Measurements from ENCODE around the gene ALKBH3. TPM values are rescaled to one million over a fixed set of nuclear protein-coding genes. Genes with fewer than 3 reads are reported as not detected.

The ALKBH3 gene
- total RNA-seq, 2 donors from 2014 or later = 24.8 to 30.9 TPM

DNA sequence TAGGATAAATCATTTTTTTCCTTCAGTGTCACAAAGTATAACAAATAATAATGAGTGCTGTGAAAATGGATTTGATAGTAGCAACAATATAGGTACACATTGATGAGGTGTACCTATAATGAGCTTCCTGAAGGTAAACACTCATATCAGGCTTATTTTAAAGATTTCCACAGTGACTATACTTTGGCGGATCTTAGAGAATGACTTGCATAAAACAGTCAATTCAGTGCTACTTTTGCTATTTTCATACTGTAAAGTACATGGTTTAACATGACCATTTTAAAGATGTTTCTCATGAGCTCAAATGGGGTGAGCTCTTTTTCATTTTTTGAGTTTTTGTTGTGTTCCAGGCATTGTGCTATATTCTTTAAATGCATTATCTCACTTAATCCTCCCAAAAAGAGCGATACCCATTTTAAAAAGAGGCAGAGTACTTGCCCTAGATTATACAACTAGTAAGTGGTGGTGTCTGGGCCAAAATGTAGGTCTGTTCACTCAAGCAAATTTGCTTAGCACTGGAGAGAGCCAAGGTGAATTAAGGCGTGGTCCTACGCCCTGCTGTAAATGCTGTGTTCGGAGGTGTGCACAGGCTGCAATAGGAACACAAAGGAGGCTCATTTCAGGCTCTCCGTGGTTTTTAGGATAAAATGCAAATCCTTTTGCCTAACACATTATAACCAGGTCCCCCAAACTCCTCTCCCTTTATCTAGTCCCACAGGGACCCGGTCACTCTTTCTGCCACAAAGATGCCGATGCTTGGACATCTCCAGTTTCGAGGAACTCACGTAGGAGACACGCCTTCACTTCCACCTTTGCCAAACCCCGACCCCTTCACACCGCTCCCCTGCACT, 617 bp upstream of the ALKBH3 start:
- intact Hi-C loops (cut with DNase I) = no loop called here
- DNase-seq (ENCODE audit: low spot score) = no peak

DNA sequence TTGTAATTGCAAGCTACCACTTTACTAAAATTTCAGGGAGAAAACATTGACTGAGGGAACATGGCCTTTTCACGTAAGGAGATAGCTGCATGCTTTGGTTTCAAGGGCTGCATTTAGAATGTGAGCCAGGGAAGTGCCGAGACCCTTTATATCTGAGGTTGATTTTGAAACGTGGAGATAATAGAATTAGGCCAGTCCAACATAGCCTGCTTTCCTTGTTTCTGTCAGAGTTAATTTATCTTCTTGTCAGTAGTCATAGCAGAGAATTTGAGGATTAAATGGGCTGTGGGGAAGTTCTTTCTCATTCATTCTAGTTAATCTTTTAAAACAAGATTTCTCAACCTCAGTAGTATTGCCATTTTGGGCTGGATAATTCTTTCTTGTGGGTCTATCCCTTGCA, 12.2 kb downstream of the ALKBH3 start:
- DNase-seq (ENCODE audit: low spot score) = no peak
- intact Hi-C loops (cut with DNase I) = loop anchor here in 1 of 2 donors (5.0 kb wide), 1 partner anchor 144 kb away; no protein-coding TSS in a partner anchor

DNA sequence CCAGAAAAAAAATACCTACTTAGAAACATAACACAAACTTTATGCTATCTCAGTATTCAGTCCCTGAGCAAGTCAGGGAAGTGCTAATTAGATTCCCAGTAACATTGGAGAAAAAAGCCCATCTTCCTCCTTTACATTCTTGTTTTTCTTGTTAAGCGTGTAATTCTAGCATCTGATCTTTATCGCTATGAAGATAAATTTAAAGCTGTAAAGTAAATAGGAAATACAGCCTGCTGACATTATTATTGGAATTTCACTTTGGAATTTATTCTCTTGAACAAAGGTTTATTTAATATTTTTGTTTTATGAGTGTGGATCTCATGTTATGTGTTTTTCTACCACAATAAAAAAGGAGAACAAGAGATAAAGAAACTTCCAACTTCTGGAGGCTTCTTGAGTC, 13.9 kb downstream of the ALKBH3 start:
- DNase-seq (ENCODE audit: low spot score) = no peak
- intact Hi-C loops (cut with DNase I) = loop anchor here in 1 of 2 donors (5.0 kb wide), 1 partner anchor 143 kb away; no protein-coding TSS in a partner anchor

DNA sequence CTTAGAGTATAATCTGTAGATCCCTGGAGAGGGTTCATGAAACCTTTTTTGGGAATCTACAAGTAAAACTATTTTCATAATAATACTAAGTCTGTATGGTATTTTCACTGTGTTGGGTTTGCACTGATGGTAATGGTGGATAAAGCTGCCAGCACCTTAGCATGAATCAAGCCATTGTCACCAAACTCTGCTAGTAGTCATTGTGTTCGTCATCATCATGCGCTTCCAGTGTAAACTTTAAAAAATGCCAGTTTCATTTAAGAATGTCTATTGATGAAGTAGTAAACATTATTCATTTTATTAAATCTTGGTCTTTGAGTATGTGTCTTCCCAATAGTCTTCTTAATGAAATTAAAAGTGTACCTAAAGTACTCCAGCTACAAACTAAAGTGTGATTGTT, 15.0 kb downstream of the ALKBH3 start:
- intact Hi-C loops (cut with DNase I) = no loop called here

DNA sequence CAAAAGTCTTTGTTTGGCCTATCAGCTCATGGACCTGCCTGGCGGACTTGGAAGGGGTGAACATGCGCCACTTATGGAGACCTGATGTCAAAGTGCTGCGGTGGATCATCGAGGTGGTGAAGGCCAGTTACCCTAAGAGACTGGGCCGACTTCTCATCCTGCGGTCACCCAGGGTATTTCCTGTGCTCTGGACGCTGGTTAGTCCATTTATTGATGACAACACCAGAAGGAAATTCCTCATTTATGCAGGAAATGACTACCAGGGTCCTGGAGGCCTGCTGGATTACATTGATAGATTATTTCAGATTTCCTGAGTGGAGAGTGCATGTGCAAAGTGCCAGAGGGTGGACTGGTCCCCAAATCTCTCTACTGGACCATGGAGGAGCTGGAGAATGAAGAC, 17.9 kb downstream of the ALKBH3 start:
- intact Hi-C loops (cut with DNase I) = no loop called here
- DNase-seq (ENCODE audit: low spot score) = no peak

More for the DNA sequence above, 15.0 kb downstream of the ALKBH3 start:
- no peak for DNase-seq (ENCODE audit: low spot score)

DNA sequence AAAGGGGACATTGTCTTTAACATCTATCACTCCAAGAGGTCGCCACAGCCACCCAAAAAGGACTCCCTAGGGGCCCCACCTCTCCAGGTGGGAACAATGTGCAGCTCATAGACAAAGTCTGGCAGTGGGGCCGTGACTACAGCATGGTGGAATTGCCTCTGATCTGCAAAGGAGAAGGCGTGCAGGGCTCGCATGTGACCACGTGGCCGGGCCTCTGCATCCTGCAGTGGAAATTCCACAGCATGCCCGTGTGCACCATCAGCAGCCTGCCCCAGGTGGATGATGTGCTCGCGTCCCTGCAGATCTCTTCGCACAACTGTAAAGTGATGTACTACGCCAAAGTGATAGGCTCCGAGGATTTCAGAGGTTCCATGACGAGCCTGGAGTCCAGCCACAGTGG, 18.5 kb downstream of the ALKBH3 start:
- intact Hi-C loops (cut with DNase I) = no loop called here

DNA sequence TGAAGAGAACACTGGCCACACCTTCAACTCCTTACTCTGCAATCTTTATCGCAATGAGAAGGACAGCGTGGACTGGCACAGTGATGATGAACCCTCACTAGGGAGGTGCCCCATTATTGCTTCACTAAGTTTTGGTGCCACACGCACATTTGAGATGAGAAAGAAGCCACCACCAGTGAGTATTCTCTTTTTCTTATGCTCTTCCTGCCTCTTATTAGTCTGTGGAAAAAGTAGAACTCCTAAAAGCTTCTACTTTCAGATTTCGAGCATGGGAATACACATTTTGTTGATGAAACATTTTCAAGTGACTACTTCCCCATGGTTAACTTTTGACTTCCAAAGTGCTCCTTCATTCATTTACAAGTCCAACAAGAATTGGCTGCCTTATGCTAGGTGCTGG, 20.9 kb downstream of the ALKBH3 start:
- DNase-seq (ENCODE audit: low spot score) = no peak
- intact Hi-C loops (cut with DNase I) = no loop called here

More for the DNA sequence above, 18.5 kb downstream of the ALKBH3 start:
- DNase-seq (ENCODE audit: low spot score) = no peak

DNA sequence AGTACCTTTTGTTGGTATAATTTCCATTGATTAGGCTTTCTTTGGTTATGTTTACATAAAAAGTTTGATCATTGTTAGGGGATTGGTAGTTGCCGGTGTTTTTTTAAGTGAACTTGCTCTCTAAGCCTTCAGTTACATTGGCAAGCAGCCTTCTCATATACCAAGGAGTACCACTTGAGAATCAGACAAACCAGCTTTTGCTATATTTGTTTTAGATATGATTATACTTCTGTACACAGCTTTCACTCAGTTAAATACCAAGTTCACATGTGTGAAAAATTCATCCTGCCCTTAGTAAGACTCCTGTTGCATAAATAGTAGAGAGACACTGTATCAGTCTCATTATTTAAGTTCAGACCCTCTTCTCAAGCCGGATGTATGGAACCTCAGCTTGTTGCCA, 22.4 kb downstream of the ALKBH3 start:
- no peak for DNase-seq (ENCODE audit: low spot score)
- intact Hi-C loops (cut with DNase I) = no loop called here

DNA sequence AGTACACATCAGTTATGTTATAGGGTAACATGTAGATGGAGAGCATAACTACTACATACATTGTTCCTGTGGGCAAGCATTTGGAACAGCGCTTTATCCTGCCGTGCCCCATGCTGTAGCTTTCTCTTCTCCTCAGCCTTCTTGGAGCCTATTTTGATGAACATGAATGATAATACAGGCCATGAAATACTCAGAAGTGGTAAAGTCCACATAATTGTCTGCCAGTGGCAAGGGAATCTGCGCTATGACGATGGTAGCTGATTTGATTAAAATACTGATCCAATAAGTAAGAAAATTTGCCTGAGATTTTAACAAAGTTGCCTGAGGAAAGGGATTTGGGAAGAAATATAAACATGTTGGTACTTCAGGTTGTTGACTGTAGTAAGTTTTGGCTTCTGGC, 23.3 kb downstream of the ALKBH3 start:
- DNase-seq (ENCODE audit: low spot score) = no peak
- intact Hi-C loops (cut with DNase I) = no loop called here

DNA sequence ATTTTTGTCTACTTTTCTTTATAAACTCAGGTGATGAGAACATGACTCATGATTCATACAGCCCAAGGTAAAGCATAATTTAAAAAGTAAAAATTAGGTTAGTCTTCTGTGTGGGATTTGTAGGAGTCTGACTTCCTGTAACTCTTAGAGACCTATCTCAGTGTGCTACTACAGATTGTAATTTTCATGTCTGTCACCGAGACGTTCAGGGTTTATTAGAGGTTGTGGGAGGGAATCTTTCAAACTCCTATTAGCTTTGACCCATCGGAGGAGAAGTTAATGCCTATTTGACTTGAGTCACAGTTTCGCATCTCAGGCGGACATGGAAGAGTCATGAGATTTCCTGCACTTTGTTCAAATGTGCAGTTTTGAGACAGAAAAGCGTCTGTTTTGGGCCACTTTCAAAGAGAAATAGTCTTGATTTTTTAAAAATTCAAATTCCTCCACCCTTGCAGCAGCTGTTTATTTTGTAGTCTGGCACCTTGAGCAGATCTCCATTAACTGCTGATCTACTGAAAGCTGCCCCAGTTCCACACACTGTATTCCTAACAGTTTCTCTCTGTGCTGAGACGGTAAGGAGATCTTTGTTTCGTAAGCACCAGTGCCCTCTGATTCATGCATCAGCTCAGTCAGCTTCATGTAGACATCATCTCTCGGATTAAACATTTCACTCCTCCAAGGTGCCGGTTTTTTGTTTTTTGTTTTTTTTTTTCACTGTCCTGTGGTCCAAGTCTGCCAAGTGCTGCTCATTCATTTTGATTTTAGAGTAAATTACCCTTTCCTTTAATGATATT, 24.3 kb downstream of the ALKBH3 start:
- DNase-seq (ENCODE audit: low spot score) = no peak
- intact Hi-C loops (cut with DNase I) = loop anchor here in 1 of 2 donors (5.0 kb wide), 1 partner anchor 97 kb away; no protein-coding TSS in a partner anchor

DNA sequence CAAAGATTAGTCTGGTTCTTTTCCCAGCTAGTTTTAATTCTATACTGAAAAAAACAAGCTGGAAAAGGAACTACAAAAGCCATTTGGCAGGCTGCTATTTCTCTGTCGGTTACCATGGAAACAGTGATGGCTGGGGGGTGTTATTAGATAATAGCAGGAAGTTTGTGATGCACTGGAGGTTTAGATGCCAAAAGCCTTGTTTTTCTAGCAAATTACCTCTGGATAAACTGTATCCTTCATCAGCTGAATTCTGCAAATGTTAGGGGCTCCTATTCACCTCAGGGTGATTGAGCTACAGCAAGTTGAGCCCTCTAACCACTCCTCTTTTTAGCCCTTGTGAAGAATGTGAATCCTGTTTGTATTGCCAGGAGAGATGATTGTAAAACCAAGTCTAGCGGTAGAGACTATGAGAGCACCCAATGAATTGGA, 25.2 kb downstream of the ALKBH3 start:
- intact Hi-C loops (cut with DNase I) = loop anchor here in 1 of 2 donors (5.0 kb wide), 1 partner anchor 96 kb away; no protein-coding TSS in a partner anchor

DNA sequence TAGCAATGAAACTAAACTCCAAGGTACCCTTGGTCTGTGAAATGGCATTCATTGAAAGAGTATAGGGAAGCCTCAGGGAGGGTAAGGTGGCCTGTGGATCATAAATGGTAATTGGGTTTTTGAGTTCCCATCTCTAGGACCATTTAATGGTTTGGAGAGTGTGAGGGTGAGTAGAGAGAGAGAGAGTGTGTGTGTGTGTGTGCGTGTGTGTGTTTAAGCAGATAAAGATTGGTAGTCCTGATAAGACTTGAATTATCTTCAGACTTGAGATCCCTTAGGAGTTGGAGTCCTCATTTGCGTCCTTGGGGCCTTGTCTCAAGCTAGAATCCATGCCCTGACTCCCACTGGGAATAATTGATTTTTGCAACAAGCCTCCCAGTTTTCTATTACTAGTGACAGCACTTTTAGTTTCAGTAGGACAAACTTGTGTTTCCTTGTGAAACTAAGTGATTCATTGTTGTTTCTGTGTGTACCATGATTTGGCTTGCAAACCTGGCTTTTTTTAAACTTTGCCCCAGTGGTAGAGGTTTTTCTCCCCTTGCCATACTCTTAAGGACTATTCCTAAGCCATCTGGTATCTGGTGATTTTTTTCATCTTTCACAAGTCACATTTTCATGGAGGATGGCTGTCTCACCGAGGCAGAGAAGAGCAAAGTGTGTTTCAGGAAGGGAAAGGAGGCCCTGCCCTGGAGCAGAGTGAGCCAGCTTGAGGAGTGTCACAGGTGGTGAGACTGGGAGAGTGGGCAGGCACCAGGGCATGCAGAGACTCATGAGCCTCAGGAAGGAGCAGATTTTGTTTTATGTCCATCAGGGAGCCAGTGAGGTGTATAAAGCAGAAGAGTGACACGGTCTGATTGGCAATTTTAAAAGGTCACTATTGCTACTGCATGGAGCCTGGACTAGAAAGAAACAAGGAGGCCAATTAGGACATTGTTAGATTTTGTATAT, 26.7 kb downstream of the ALKBH3 start:
- no peak for DNase-seq (ENCODE audit: low spot score)
- intact Hi-C loops (cut with DNase I) = loop anchor here in 1 of 2 donors (5.0 kb wide), 1 partner anchor 95 kb away; no protein-coding TSS in a partner anchor

More for the DNA sequence above, 25.2 kb downstream of the ALKBH3 start:
- DNase-seq (ENCODE audit: low spot score) = no peak

DNA sequence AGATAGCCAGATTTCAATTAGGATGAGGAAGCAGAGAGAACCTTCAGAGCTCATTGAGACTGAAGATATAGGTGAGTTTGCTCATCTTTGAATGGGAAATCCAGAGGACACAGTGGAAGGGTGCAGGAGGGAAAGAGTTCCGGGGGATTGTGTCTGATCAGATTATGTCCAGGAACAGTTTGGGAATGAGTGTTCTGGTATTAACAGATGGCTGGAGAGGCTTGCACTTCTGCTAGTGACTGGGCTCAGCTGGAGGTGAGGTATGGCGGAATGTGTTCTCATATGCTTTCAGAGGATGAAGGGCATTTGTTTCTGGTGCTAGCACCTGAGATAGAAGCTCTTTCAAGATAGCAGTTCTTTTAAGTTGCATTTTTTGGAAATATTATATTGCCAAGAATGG, 27.6 kb downstream of the ALKBH3 start:
- intact Hi-C loops (cut with DNase I) = loop anchor here in 1 of 2 donors (5.0 kb wide), 1 partner anchor 94 kb away; no protein-coding TSS in a partner anchor

DNA sequence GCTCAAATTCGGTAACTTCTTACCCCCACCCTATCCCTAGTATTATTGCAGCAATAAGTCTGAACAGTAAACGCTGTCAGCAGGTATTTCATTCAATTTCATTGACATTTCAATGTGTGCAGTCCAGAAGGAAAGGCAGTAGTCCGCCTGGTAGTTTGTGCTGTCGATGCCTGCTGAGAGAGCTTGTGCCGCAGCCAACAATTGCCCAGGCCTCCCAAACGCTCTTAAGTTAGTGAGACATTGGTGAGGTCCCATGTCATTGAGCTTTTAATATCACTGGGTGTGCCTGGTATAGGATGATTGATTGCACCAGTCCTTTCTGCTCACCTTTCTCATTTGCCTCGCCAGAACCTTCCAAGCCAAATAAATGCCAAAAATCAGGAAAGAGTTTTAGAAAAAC, 28.1 kb downstream of the ALKBH3 start:
- intact Hi-C loops (cut with DNase I) = loop anchor here in 1 of 2 donors (5.0 kb wide), 1 partner anchor 94 kb away; no protein-coding TSS in a partner anchor
- no peak for DNase-seq (ENCODE audit: low spot score)

More for the DNA sequence above, 27.6 kb downstream of the ALKBH3 start:
- no peak for DNase-seq (ENCODE audit: low spot score)

DNA sequence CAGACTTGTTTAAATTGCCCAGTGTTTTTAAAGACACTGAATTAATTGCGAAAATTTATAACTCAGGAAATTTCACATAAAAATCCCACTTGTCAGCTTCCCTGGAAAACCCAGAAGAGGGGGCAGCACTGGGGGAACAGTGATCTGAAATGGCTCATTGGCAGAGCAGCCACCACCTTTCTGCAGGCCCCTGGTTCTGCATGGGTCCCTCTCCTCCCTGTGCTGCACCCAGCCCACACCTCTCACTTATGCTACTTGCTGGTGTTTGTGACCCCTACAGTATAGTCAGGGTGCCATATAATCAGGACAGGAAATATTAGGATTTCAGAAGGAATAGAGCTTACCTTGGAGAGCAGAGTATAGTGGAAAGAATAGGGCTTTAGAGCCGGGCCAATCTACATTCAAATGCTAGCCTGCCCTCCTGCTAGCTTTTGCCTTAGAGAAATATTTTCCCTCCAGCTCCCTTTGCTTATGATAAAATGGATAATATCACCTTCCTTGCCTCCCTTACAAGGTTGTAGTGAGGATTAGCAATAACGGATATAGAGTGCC, 33.3 kb downstream of the ALKBH3 start:
- intact Hi-C loops (cut with DNase I) = no loop called here
- no peak for DNase-seq (ENCODE audit: low spot score)

DNA sequence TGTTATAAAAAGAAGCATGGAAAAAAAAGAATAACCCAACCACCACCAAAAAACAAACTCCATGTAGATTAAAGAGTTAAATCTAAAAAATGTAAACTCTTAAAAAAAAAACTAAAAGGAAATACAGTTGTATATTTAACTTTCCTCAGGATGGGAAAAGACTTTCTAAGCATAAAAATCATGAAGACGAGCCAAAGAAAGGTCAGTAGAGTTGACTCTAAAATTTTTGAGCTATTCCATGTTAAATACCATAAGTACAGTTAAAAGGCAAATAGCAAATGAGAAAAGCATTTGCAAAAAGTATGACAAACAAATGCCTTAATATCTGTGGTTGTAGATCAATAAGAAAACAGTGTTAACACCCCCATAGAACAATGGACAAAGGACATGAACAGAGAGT, 33.8 kb downstream of the ALKBH3 start:
- DNase-seq (ENCODE audit: low spot score) = no peak
- intact Hi-C loops (cut with DNase I) = no loop called here

DNA sequence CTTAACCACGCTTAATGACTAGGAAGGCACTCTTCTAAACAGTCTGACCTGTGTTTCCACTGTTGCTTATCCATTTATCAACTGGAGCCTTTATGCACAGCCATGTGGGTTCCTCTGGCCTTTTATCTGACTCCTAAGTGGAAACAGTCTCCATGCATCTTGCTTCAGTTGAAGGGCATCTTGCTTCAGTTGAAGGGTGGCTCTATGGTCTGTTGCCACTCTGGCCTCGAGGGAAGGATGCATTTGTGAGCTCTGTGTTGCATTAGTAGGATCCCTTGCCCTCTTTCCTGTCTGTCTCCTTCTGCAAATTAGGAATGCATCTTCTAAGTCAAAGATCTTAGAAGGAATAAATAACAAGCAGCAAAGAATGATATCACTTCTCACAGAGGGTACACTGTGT, 36.0 kb downstream of the ALKBH3 start:
- intact Hi-C loops (cut with DNase I) = no loop called here
- no peak for DNase-seq (ENCODE audit: low spot score)

DNA sequence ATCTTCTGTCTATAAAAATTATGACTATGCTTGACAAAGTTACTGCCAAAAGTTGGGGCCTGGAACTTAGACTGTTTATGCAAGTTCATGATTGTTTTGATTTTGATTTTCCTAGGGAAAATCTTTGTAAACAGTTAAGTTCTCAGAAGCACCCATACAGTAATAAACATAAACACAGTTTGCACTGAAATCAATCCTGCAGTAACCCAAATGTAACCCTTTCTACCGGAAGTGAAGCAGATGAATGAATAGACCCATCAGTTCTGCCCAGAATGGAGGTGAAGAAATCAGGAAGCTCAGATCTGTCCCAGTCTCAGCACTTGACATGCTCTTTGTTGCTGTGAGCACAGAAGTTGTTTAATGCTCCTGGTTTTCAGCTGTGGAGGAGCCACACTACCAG, 37.2 kb downstream of the ALKBH3 start:
- intact Hi-C loops (cut with DNase I) = no loop called here
- DNase-seq (ENCODE audit: low spot score) = no peak

DNA sequence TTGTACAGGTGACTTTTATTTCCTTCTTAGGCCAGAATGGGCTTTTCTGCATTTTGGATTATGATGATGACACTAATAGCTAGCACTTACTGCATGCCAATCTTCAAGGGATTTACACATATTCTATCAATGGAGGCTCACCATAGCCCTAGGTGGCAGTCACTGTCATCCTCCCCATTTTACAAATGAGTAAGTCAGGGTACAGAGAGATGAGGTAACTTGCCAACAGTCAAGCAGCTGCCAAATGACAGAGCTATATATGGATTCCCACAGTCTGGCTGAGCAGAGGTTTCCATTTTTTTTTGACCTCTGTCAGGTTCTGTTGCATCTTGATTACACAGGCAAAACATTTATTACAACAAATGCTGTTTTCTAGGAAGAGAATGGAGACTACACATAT, 38.0 kb downstream of the ALKBH3 start:
- no peak for DNase-seq (ENCODE audit: low spot score)
- intact Hi-C loops (cut with DNase I) = no loop called here

Measured in posterior vena cava (tissue), 2 donors.